Stimulated activated CD4-positive, alpha-beta T cell treated with anti-CD3 and anti-CD28 coated beads, TNF-alpha, amount 100 ng/mL, for 48 hours (primary cell): ENCODE measurements around the gene EFNA5.
"Not testable (repeated sequence)": the region's sequence is repeated elsewhere in the genome, so short reads cannot be mapped to it uniquely, and the experiment has no call there.

Experiments
- DNase-seq, 3 donors: peaks; one replicate each; pipeline ENCODE4 v3.0.0-alpha.2; 2020; ENCODE audit warnings: low read depth in 3 of 3

Gene EFNA5

GRCh38 chr5:107457881-107458280, 212.9 kb downstream of the EFNA5 start:
- no peak for DNase-seq

DNA sequence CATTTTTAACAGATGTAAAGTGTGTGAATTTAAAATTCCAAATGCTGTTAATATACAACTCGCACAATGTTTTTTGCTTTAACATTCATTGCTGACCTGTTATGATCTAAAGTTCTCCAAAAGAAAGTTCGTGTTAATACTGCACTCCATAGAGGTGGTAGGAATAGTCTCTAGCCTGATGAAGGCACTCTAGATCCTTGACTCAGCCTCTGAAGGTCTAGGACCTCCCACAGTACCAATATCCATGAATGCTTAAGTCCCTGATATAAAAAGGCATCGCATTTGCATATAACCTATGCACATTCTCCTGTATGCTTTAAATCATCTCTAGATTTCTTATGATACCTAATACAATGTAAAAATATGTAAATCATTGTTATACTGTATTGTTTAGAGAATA, 213.6 kb downstream of the EFNA5 start:
- no peak for DNase-seq

- no peak for DNase-seq
Measured at GRCh38 chr5:107456281-107456715, 214.4 kb downstream of the EFNA5 start.

GRCh38 chr5:107455111-107455544, 215.6 kb downstream of the EFNA5 start:
- DNase-seq, result no peak

DNA sequence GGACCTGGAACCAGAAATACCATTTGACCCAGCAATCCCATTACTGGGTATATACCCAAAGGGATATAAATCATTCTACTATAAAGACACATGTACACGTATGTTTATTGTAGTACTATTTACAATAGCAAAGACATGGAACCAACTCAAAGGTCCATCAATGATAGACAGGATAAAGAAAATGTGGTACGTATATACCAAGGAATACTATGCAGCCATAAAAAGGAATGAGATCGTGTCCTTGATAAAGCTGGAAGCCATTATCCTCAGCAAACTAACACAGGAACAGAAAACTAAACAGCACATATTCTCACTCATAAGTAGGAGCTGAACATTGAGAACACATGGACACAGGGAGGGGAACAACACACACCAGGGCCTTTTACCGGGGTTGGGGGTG, 218.9 kb downstream of the EFNA5 start:
- not testable (repeated sequence) for DNase-seq

DNA sequence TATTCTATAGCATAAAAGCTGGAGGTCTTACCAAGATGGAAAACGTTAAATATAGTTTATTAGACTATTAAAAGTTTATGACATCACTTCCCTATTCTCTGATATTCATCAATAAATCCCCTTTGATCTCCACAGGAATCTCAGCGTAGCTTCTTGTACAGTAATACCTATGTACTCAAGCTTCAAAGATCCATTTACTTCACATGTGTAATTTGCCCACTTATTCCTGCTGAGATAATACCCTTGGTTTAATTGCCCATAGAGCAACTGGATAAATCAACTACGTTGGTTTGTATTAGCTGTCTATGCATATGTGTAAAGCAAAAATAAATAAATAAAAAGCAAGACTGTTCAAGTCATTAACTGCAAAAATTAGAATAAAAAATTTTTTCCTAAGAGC, 219.7 kb downstream of the EFNA5 start:
- DNase-seq, result no peak

DNA sequence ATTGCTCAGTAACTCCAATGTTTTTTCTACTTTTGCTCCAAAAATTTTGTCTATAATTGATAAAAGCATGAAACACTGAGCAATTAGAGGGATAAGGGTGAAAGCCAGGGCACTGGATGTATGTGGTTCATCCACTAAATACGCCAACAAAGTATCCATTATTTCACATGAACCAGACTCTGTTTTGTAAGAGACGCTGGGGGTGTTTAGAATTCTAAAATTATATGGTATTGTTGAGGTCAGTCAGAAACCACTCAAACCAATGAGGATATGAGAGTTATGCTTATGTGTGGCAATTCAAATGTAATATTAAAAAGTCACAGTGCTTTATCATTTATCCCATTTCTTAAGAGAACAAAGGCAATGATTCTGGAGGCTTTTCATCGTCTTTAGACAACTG, 220.2 kb downstream of the EFNA5 start:
- no peak for DNase-seq

DNA sequence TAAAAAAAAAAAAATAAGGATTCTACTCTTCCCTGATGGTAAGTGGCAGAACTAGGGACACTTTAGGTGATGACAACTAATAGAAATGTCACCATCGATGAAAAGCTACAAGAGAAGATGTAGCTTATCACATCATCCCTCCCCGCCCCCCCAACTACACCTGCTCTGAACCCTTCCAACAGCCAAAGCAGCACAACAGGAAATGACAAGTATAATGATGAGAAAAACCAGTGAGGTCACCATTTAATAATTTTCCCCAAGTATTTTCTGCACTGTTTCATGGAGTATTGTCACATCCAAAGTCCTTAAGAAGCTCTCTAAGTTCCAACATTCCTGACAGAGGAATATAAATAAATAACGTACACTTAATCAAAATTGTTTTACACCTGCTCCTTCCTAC, 221.4 kb downstream of the EFNA5 start:
- DNase-seq, result no peak

- no peak for DNase-seq
Measured at GRCh38 chr5:107447587-107447986, 223.2 kb downstream of the EFNA5 start.

- DNase-seq, result no peak
Measured at GRCh38 chr5:107446972-107447371, 223.8 kb downstream of the EFNA5 start.

DNA sequence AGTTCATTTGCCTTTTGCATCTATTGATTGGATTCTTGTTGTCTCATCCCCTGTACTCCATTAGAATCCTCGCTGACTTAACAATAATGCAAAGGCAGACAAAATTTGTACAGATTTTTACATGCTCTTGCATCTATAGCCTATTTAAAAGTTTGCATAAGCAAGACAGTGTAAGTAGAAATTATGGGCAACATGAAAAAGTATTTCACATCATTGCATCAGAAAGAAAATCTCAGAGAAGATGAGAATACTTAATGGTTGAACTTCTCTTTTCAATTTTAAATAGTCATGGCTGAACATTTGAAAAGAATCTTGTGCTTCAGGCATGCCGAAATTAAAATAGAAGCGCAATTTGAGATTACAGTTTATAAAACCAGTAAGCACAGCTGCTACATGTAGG, 226.4 kb downstream of the EFNA5 start:
- DNase-seq, result no peak

- DNase-seq, result no peak
Measured at GRCh38 chr5:107443897-107444296, 226.8 kb downstream of the EFNA5 start.

DNA sequence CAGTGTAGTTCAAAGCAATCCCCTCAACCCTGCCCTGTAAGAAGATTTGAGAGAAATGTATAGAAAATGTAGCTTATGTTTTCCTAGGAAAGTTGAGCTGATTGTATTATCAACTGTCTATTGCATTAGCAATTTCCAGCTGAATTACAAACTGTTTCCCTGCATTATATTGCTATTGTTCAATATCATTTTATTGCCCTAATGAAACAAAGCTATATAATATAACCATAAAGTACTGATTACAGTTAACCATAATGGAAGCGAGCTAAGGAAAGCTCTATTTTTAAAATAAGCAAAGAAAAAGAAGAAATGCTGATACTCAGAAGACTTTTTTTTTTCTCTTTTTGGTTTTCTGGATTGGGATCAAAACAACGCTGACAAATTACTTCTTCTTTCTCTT, 228.3 kb downstream of the EFNA5 start:
- DNase-seq, result no peak

DNA sequence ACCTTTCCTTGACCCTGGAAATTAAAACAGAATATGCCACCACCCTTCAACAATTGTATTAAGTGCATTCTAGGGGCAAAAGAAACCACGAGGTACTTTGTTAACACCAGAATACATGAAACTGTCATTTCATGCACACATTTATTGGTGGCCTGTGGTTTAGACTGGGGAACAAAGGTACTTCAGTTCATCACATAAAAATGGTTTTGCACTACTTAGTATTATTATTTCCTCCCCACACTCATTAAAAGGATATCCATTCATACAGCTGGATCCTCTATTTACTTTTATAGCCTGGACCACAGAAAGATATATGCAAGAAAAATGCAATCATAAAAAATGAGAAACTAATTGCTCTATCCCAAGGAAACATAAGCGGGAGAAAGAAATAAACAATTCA, 230.9 kb downstream of the EFNA5 start:
- DNase-seq, result no peak

- no peak for DNase-seq
Measured at GRCh38 chr5:107437986-107438510, 232.7 kb downstream of the EFNA5 start.

- DNase-seq, result no peak
Measured at GRCh38 chr5:107437154-107437553, 233.6 kb downstream of the EFNA5 start.

- no peak for DNase-seq
Measured at GRCh38 chr5:107436201-107436600, 234.5 kb downstream of the EFNA5 start.

GRCh38 chr5:107435061-107435460, 235.7 kb downstream of the EFNA5 start:
- no peak for DNase-seq

DNA sequence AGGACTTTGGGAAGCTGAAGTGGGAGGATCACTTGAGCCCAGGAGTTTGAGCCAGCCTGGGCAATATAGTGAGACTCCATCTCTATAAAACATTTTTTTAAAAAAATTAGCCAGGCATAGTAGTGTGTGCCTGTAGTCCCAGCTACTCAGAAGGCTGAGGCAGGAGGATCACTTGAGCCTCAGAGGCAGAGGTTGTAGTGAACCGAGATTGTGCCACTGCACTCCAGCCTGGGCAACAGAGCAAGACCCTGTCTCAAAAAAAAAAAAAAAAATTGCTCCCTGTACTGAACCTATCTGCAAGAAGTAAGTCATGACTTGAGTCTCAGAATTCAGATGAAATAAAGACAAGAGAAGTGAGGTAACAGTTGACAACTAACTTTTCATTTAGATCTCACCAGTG, 237.1 kb downstream of the EFNA5 start:
- DNase-seq, result not testable (repeated sequence)

GRCh38 chr5:107431998-107432397, 238.7 kb downstream of the EFNA5 start:
- DNase-seq, result no peak

GRCh38 chr5:107431536-107431935, 239.2 kb downstream of the EFNA5 start:
- no peak for DNase-seq

DNA sequence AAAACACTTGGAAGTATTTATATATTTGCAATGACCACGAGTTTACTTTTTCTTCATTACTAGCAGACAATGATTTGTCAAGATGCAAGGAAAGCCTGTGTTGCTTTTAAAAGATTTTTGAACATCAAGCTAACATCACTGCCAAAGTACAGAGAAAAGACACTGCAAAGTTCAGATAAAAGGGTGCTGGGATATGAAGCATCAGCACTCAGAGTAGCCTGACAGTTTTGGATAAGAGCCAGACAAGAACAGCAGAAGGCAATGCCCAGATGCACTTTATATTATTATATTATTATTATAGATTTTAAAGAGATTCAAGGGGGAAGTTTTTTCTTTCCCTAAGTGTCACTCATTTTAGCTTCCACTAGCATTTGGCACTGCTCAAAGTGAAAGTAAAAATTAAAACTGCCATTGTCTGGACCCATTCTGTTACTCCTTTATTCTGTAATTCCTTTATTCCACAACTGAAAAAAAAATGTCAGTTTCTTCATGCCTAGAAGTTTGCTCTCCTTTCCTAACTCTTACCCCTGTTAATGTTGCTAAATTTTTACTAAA, 240.6 kb downstream of the EFNA5 start:
- no peak for DNase-seq

GRCh38 chr5:107428303-107428813, 242.4 kb downstream of the EFNA5 start:
- no peak for DNase-seq

DNA sequence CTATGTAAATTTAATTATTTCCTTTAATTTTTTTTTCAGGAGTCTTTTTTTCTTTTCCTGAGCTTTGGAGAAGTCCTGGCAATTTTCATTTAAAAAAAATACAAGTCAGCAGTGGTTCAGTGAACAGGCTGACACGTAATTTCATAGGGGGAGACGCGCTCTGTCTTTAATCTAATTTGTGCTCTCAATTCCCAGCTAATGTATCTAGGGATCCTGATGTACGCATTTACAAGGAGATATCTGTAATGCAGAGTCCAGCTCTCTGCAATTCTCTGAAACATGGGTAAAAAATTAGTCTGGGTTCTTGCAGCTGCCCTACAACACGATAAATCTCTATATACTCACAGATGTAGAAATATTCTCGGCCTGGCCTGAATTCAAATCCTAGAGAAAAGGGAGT, 243.9 kb downstream of the EFNA5 start:
- no peak for DNase-seq
